HG03520 (cell line): ENCODE data around the gene CTPS2.
"Not testable (repeated sequence)": the region's sequence is repeated elsewhere in the genome, so short reads cannot be mapped to it uniquely, and the experiment has no call there.

Source experiments
- ATAC-seq: cut with Tn5 transposase; IDR thresholded peaks from one replicate; pipeline ENCODE4 v1.9.1; 2021; ENCODE audit warnings: mild to moderate bottlenecking, moderate library complexity; ENCODE audit not compliant: unreplicated experiment

Gene CTPS2

GRCh38 chrX:16610121-16610621, 102.3 kb downstream of the CTPS2 start:
- ATAC-seq: no peak

- ATAC-seq: no peak
Measured at GRCh38 chrX:16606142-16606720, 106.2 kb downstream of the CTPS2 start.

GRCh38 chrX:16604337-16604736, 108.1 kb downstream of the CTPS2 start:
- ATAC-seq: no peak

GRCh38 chrX:16603822-16604221, 108.6 kb downstream of the CTPS2 start:
- no peak for ATAC-seq

- ATAC-seq: not testable (repeated sequence)
Measured at GRCh38 chrX:16603235-16603634, 109.2 kb downstream of the CTPS2 start.

- no peak for ATAC-seq
Measured at GRCh38 chrX:16601885-16602284, 110.6 kb downstream of the CTPS2 start.

- ATAC-seq: no peak
Measured at GRCh38 chrX:16594490-16594889, 118.0 kb downstream of the CTPS2 start.

GRCh38 chrX:16593801-16594200, 118.7 kb downstream of the CTPS2 start:
- ATAC-seq: no peak

GRCh38 chrX:16592194-16592770, 120.2 kb downstream of the CTPS2 start:
- no peak for ATAC-seq

- ATAC-seq: no peak
Measured at GRCh38 chrX:16589826-16590225, 122.6 kb downstream of the CTPS2 start.

GRCh38 chrX:16589211-16589610, 123.3 kb downstream of the CTPS2 start:
- no peak for ATAC-seq

- no peak for ATAC-seq
Measured at GRCh38 chrX:16588266-16588665, 124.2 kb downstream of the CTPS2 start.

GRCh38 chrX:16587836-16588235, 124.6 kb downstream of the CTPS2 start:
- no peak for ATAC-seq

- ATAC-seq: no peak
Measured at GRCh38 chrX:16586377-16587112, 125.9 kb downstream of the CTPS2 start.

GRCh38 chrX:16585486-16586376, 126.7 kb downstream of the CTPS2 start:
- no peak for ATAC-seq

- not testable (repeated sequence) for ATAC-seq
Measured at GRCh38 chrX:16580004-16580797, 132.3 kb downstream of the CTPS2 start.

GRCh38 chrX:16579517-16579916, 133.0 kb downstream of the CTPS2 start:
- ATAC-seq: no peak

- ATAC-seq: no peak
Measured at GRCh38 chrX:16578218-16578617, 134.3 kb downstream of the CTPS2 start.

GRCh38 chrX:16577483-16578029, 134.9 kb downstream of the CTPS2 start:
- ATAC-seq: no peak

- not testable (repeated sequence) for ATAC-seq
Measured at GRCh38 chrX:16575388-16575787, 137.1 kb downstream of the CTPS2 start.
